IPS-NIHi7 (cell line): ENCODE measurements around the gene RPL21.
"Not testable (repeated sequence)": the region's sequence is repeated elsewhere in the genome, so short reads cannot be mapped to it uniquely, and the experiment has no call there.

Experiments
- DNase-seq: peaks from one replicate; pipeline ENCODE4 v3.0.0; 2012; ENCODE audit warnings: mixed read lengths; ENCODE audit errors: extremely low spot score

RPL21 gene

GRCh38 chr13:27289011-27289665 is 37.8 kb downstream of the RPL21 start:
- DNase-seq, result no peak

GRCh38 chr13:27290715-27291114 is 39.4 kb downstream of the RPL21 start:
- no peak for DNase-seq

GRCh38 chr13:27291967-27292366 is 40.6 kb downstream of the RPL21 start:
- DNase-seq, result not testable (repeated sequence)

GRCh38 chr13:27293076-27293691 is 41.8 kb downstream of the RPL21 start:
- no peak for DNase-seq

GRCh38 chr13:27293873-27294515 is 42.6 kb downstream of the RPL21 start:
- no peak for DNase-seq

- DNase-seq, result no peak
Measured at GRCh38 chr13:27295096-27295495, 43.7 kb downstream of the RPL21 start.

- DNase-seq, result no peak
Measured at GRCh38 chr13:27295660-27296059, 44.3 kb downstream of the RPL21 start.

- DNase-seq, result no peak
Measured at GRCh38 chr13:27296496-27296895, 45.1 kb downstream of the RPL21 start.

GRCh38 chr13:27298849-27299248 is 47.5 kb downstream of the RPL21 start:
- no peak for DNase-seq

- DNase-seq, result not testable (repeated sequence)
Measured at GRCh38 chr13:27300406-27300805, 49.0 kb downstream of the RPL21 start.

GRCh38 chr13:27300941-27301586 is 49.7 kb downstream of the RPL21 start:
- DNase-seq, result no peak

- no peak for DNase-seq
Measured at GRCh38 chr13:27302643-27303262, 51.4 kb downstream of the RPL21 start.

GRCh38 chr13:27304099-27304498 is 52.7 kb downstream of the RPL21 start:
- no peak for DNase-seq

- DNase-seq, result no peak
Measured at GRCh38 chr13:27304611-27305010, 53.3 kb downstream of the RPL21 start.
